Heart left ventricle (tissue), 16 donors: ENCODE results near the gene PIK3C2B. TPM values are rescaled to one million over a fixed set of nuclear protein-coding genes. Genes with fewer than 3 reads are reported as not detected.

Experiments used
- ATAC-seq, 4 donors: fragments of 200-7000 bp; cut with Tn5 transposase; one replicate each; pipeline ENCODE4 v1.9.1; 2020 to 2022; ENCODE audit warnings: moderate library complexity in 4 of 4, mild to moderate bottlenecking in 3 of 4, moderate number of reproducible peaks in 1 of 4
- DNase-seq, 5 donors: peaks; one replicate each; pipeline ENCODE4 v3.0.0-alpha.2; 2020
- H3K27ac ChIP-seq, 12 donors: fragments of 200-600 bp; sonication (generic) in 4 of 12; one replicate each; pipeline versions ENCODE4 v1.5.0 to v1.8.0; 2016 to 2022; ENCODE audit warnings: mild to moderate bottlenecking in 2 of 12
- H3K27me3 ChIP-seq, 9 donors: fragments of 200-600 bp; sonication (generic) in 2 of 9; one replicate each; pipeline versions ENCODE4 v1.5.1 to v1.8.0; 2016 to 2022; ENCODE audit warnings: mild to moderate bottlenecking in 3 of 9
- H3K36me3 ChIP-seq, 9 donors: fragments of 200-600 bp; sonication (generic) in 2 of 9; one replicate each; pipeline versions ENCODE4 v1.5.0 to v1.8.0; 2018 to 2022; ENCODE audit warnings: mild to moderate bottlenecking in 2 of 9
- H3K4me1 ChIP-seq, 12 donors: fragments of 200-600 bp; sonication (generic) in 4 of 12; one replicate each; pipeline versions ENCODE4 v1.5.0 to v1.8.0; 2016 to 2022; ENCODE audit warnings: mild to moderate bottlenecking in 3 of 12
- H3K4me3 ChIP-seq, 12 donors: fragments of 200-600 bp; sonication (generic) in 4 of 12; one replicate each; pipeline versions ENCODE4 v1.5.0 to v1.8.0; 2017 to 2022; ENCODE audit warnings: mild to moderate bottlenecking in 9 of 12, moderate library complexity in 4 of 12
- H3K9me3 ChIP-seq, 12 donors: fragments of 200-600 bp; sonication (generic) in 4 of 12; one replicate each; pipeline versions ENCODE4 v1.5.0 to v1.8.0; 2016 to 2022; ENCODE audit warnings: mild to moderate bottlenecking in 1 of 12
- CTCF ChIP-seq, 12 donors: fragments of 200-600 bp; sonication (generic) in 4 of 12; IDR thresholded peaks; one replicate each; pipeline versions ENCODE4 v1.5.0 to v1.8.0; 2018 to 2022; ENCODE audit warnings: antibody characterized with exemption in 12 of 12, mild to moderate bottlenecking in 5 of 12
- POLR2A ChIP-seq, 2 donors: fragments of 450-650 bp; IDR thresholded peaks; one replicate each; pipeline ENCODE4 v1.6.1; 2017; ENCODE audit warnings: antibody characterized with exemption in 2 of 2, mild to moderate bottlenecking in 2 of 2, moderate library complexity in 2 of 2
- WGBS, 4 donors: extraction: QIAGEN DNeasy Blood & Tissue Kit in 2 of 4; methylation state at CpG; one replicate each; pipeline versions ENCODE4 v1.1.5 to v1.1.7; 2013 to 2018; 5-methylcytosine and 5-hydroxymethylcytosine counted together
- intact Hi-C, 10 donors: fragments of 100-400 bp; cut with DNase I; formaldehyde crosslinking; loops; one replicate each; pipeline versions ENCODE4 v1.11.1 to v1.14.2; 2022
- long read RNA-seq, 3 donors: library from polyadenylated mRNA; unstranded; transcript quantifications; one replicate each; pipeline ENCODE4 v2.0.0, GENCODE V29; 2020 to 2021
- polyA plus RNA-seq, 2 donors: library from polyadenylated mRNA; stranded (reverse); fragments of 200-250 nt; gene quantifications; one replicate each; pipeline ENCODE4 v1.2.3, GENCODE V29; 2013
- total RNA-seq, 9 donors: library from RNA; depleted of rRNA in 2 of 9; stranded (reverse); fragments of >200 nt in 2 of 9; fragmentation: NEBNext Ultra II Directional in 3 of 9; extraction: Animal tissue kit (Norgen Biotek cat#: 25700) in 3 of 9; gene quantifications; one replicate each; pipeline versions ENCODE4 v1.1.0 to v1.2.4, GENCODE V29; 2016 to 2023
- donor health status: ischemic (EF 13 %, LVEDD 7.1; RV severe dilation, severe dysfunction).
- donor health status: healthy with polysubstance abuse.
- donor health status: DM: no; HTN: yes; CAD: no.
- donor health status: DM: no; HTN: no; CAD: no.
- donor health status: ischemic (EF 25% LVEDD 6.9; RV normal size, moderate dysfunction).
- donor health status: ischemic (EF 25% LVEDD 5.7; RV mildly dilated, moderate dysfunction).
- donor health status: healthy.
- donor health status: DM: yes; HTN: yes; CAD: no.
- donor health status: ischemic (EF 35%, LVEDD 5.7; RV mildly dilated, moderate dysfunction).
- donor health status: nonischemic (EF 11% LVEDD 7.7; RV severe dilation, severe dysfunction).
- donor health status: DM: yes; HTN: yes; CAD: no.
- donor health status: PGD.
- donor health status: ischemic (EF 29% LVEDD 5.4; RV normal size, mild dysfunction).
- donor health status: nonischemic (EF 23%, LVEDD 6.1; RV moderate dilation, normal function).

The PIK3C2B gene
- total RNA-seq (10 to 100 TPM; 12.9 to 42.5 (median 19.8) TPM), polyA plus RNA-seq (10 to 100 TPM in 1 of 2 donors, 1 to 10 TPM in 1; 9.2 to 11.9 TPM)
- long read RNA-seq, donor 1, partial matches to known transcripts, result 0 of 5 reads
- long read RNA-seq, donor 1, other reads (novel, unspliced or antisense), result 5 of 5 reads
- long read RNA-seq, donor 2, partial matches to known transcripts, result 0 of 8 reads
- long read RNA-seq, donor 2, other reads (novel, unspliced or antisense), result 8 of 8 reads
- long read RNA-seq, donor 3, partial matches to known transcripts, result 1 of 4 reads
- long read RNA-seq, donor 3, other reads (novel, unspliced or antisense), result 3 of 4 reads

- Histone ChIP-seq H3K4me1 (peaks cover 3 to 46% (median 30%) of the 10 kb centered on the region in 12 donors), H3K36me3 (peaks cover 0 to 8% (median 0%) of the 10 kb centered on the region in 9 donors), H3K9me3 (no peaks in the 10 kb centered on the region), H3K27me3 (no peaks in the 10 kb centered on the region), H3K4me3 (peak within 1 kb of the TSS; percentile 59 to 86 (median 75)), H3K27ac (peak within 1 kb of the TSS; percentile 67 to 98 (median 90))
- DNase-seq (peak; percentile 87 to 93 (median 89)), ATAC-seq (peak; percentile 90 to 96 (median 94))
- peak; percentile 36 to 78 (median 65) for TF ChIP-seq CTCF (IDR thresholded peaks at IDR 0.05)
- TF ChIP-seq POLR2A (IDR thresholded peaks at IDR 0.05), result peak in 1 of 2 donors; percentile 65
- intact Hi-C loops, result loop anchor here in 6 of 10 donors (1.0 to 2.0 kb wide), 4 partner anchors 28 to 64 kb away; no protein-coding TSS in a partner anchor
- 0 to 1% (median 1%) methylated on average over 51 to 69 of the region's 69 CpGs for WGBS, 4 donors
Observed at GRCh38 chr1:204494281-204495077, at the start of gene PIK3C2B. TSS of gene PIK3C2B (minus strand) at chr1:204494805. CDS start at chr1:204469802, 25,003 bp downstream.

GRCh38 chr1:204544321-204544720, 49.7 kb upstream of the PIK3C2B start:
- peaks cover 0 to 100% (median 99%) of the 10 kb centered on the region in 9 donors for H3K36me3 ChIP-seq
- H3K27ac ChIP-seq, result peak overlapping the region in 1 of 12 donors; percentile 15
- no peaks in the 10 kb centered on the region for H3K9me3 ChIP-seq
- ATAC-seq, result no peak
- H3K4me1 ChIP-seq, result peaks cover 0 to 31% (median 0%) of the 10 kb centered on the region in 12 donors
- TF ChIP-seq CTCF (IDR thresholded peaks at IDR 0.05), result no peak
- TF ChIP-seq POLR2A (IDR thresholded peaks at IDR 0.05), result no peak
- intact Hi-C loops, result loop anchor here in 1 of 10 donors (10.0 kb wide), 1 partner anchor 550 kb away; no protein-coding TSS in a partner anchor
- H3K27me3 ChIP-seq, result no peaks in the 10 kb centered on the region
- DNase-seq, result no peak
- H3K4me3 ChIP-seq, result no peak overlapping the region
- WGBS, 4 donors, result 90 to 92% (median 91%) methylated on average over 2 of the region's 2 CpGs

- 48 to 57% (median 53%) methylated on average over 2 of the region's 2 CpGs for WGBS, 4 donors
- Histone ChIP-seq H3K36me3 (peaks cover 0 to 100% (median 95%) of the 10 kb centered on the region in 9 donors), H3K9me3 (no peaks in the 10 kb centered on the region), H3K27me3 (no peaks in the 10 kb centered on the region), H3K27ac (no peak overlapping the region), H3K4me1 (peaks cover 0 to 31% (median 0%) of the 10 kb centered on the region in 12 donors), H3K4me3 (no peak overlapping the region)
- intact Hi-C loops, result loop anchor here in 1 of 10 donors (10.0 kb wide), 1 partner anchor 553 kb away; no protein-coding TSS in a partner anchor
- no peak for TF ChIP-seq POLR2A (IDR thresholded peaks at IDR 0.05)
- ATAC-seq (no peak), DNase-seq (no peak)
Observed at GRCh38 chr1:204541626-204542025, 47.0 kb upstream of the PIK3C2B start.

GRCh38 chr1:204532832-204533231, 38.2 kb upstream of the PIK3C2B start:
- H3K27ac ChIP-seq, result no peak overlapping the region
- ATAC-seq (no peak), DNase-seq (no peak)
- peaks cover 0 to 8% (median 0%) of the 10 kb centered on the region in 12 donors for H3K4me1 ChIP-seq
- intact Hi-C loops, result no loop called here
- H3K4me3 ChIP-seq, result no peak overlapping the region
- TF ChIP-seq POLR2A (IDR thresholded peaks at IDR 0.05) (no peak), CTCF (IDR thresholded peaks at IDR 0.05) (no peak)
- no peaks in the 10 kb centered on the region for H3K27me3 ChIP-seq
- no peaks in the 10 kb centered on the region for H3K9me3 ChIP-seq
- H3K36me3 ChIP-seq, result peaks cover 0 to 99% (median 94%) of the 10 kb centered on the region in 9 donors
